ENCODE measurements around the gene INSIG1. TPM values are rescaled to one million over a fixed set of nuclear protein-coding genes. Genes with fewer than 3 reads are reported as not detected.

The INSIG1 gene
- polyA plus RNA-seq, 5 donors: 12.9 to 26.6 (median 20.0) TPM

GRCh38 chr7:155298834-155299534 lies 1.3 kb downstream of the INSIG1 start:
- DNase-seq: peak; percentile 81 to 87

DNA sequence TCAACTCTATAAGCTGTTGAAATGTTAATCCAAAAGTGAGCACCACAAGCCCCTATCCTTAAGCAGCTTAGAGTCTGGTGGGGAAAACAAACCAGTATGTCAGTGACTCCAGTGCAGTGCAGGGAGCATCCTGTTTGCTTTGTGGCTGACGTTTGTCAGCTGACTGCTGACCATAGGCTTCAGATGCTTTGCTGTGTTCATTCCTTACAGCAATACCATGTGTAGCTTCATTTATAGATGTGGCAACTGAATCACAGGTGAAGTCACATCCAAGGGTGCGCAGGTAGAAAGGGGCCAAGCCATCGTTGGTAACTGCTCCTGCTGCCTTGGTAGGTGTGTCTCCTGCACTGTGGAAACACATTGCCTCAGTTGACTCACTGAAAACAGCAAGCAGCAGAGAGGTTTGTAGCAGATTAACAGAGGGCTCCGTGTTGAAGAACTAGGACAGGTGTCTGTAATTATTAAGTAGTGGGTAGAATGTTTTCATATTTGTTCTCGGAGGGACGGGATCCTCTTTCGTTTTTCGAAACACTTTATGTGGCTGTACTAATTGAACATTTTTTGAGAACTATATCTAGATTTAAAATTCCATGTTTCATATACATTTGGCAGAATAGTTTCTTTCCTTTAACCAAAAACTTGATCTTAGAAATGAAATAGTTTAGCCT lies 2.0 kb downstream of the INSIG1 start:
- DNase-seq: no peak

DNA sequence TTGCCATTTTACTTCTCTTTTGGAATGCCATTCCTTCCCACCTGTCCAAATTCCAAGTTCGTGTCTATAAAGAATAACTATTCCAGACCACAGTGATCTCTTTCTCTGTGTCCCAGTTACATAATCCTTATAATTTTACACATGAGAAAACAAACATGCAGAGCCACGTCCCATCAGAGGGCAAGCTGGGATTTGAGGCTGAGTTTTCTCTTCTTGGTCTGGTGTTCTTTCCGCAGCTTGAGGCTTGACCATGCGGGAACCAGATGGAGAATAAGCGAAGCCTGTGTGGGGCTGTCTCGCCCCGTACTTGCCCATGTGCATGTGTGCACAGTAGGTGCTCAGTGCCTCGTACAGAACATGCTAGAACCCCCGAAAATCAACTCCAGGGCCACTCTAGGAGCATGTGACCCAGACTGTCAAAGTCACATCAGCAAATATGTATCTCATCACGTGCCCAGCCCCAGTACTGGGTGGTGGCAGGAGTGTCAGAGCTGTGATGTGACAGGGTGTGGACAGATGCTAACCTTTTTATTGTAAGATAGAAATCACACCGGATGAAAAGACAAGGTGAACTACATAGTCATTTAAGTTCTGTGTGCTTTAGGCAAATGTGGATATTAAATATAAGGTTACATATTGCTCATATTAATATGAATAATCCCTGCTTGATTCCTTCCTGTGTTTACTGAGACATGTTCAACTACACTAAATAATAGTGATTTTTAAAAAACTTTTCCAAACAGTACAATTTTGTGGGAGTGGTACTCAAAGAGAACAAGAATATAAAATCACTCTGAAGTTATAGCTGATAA lies 3.2 kb downstream of the INSIG1 start:
- no peak for DNase-seq

DNA sequence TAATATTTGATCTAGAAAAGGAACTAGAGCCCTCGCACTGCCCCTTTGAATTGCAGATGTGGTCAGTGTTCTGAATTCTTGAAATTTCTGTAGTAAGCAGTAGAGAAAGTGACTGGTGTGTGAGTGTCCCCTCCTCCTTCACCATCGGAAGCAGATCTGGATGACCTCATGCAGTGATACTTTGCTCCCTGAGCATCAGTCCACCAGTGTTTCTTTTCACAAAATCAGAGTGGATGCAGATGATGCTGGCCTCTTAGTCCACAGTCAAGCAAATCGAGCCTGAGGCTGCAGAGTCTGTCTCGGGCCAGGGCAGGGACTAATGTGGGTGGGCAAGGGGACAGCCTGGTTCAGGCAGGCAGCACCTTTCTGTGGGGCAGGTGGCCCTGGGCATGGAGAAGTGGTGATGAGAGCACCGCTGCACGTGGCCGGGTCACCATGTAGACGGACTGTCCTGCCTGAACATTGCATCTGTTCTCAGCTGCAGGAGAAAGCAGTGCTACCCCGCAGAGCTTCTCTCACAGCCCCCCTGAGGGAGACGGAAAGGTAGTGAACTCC lies 5.4 kb downstream of the INSIG1 start:
- DNase-seq: no peak

DNA sequence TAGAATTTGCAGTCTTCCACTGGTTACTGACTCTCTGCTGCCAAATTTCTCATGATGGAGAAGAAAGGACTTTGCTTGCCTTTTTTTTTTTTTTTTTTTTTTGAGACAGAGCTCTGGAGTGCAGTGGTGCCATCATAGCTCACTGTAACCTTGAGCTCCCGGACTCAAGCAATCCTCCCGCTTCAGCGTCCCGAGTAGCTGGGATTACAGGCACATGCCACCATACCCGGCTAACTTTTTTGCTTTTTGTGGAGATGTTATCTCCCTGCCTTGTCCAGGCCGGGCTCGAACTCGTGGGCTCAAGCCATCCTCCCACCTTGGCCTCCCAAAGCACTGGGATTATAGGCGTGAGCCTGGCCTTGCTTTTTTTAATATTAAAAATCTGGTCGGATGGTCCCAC lies 6.2 kb downstream of the INSIG1 start:
- no peak for DNase-seq

- DNase-seq: no peak
These were observed 7.7 kb downstream of the INSIG1 start for GRCh38 chr7:155305231-155305904.

DNA sequence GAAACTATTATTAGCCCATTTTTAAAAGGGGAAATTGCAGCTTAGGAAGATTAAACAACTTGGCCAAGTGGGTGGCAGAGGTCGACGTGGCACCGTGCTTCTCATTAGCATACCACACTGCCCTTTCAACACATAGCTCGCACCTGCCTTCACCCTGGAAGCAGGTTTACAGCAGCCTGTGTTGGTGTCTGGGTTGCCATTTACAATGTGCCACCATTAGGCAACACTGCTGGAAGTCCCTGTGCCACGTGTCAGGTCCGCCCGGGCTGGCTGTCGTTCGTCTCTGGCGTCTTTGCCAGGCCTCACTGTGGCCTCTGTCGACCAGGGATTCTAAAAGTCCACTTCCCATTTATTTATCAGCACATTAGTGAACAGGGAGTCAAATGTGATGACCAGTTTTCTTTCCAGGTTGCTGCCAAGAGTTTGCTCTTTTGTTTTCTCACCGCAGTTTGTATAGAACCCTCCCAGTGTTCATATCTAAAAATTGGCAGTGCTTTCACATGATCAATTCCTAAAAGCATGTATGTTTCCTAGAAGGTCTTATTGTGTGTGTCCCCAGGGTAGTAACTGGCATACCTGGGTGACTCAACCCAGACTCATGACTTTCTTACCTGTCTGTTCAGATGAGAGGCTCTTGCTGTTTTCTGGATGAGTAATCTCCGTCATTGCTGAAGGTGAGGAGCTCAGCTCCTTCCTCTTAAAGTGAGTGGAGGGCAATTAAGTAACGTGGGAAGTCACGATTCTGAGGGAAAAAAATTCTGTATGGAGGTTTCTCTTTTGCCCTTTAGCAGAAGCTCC lies 9.2 kb downstream of the INSIG1 start:
- no peak for DNase-seq

DNA sequence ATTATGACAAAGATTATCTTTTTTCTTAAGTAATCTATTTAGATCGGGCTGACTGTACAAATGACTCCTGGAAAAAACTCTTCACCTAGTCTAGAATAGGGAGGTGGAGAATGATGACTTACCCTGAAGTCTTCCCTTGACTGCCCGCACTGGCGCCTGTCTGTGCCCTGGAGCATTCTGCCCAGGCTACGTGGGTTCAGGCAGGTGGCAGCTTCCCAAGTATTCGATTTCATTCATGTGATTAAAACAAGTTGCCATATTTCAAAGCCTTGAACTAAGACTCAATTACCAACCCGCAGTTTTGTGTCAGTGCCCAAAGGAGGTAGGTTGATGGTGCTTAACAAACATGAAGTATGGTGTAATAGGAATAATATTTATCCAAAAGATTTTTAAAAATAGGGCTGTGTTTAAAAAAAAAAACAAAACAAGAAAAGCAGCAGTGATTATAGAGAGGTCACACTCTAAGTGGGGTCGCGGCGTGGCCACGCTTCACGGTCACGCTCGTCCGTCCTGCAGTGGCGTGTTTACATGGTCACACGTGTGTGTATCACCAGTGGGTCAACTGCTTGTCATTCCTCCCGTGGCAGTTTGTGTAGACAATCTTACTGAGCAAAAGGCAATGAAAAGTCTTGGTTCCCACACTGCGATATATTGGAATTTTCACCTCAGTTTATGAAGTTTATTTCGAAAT lies 10.8 kb downstream of the INSIG1 start:
- no peak for DNase-seq

GRCh38 chr7:155309021-155309338 lies 11.3 kb downstream of the INSIG1 start:
- no peak for DNase-seq

- no peak for DNase-seq
These were observed 12.9 kb downstream of the INSIG1 start for GRCh38 chr7:155310425-155311114.

- DNase-seq: no peak
These were observed 14.3 kb downstream of the INSIG1 start for GRCh38 chr7:155311826-155312537.

- DNase-seq: no peak
These were observed 15.0 kb downstream of the INSIG1 start for GRCh38 chr7:155312633-155313032.

DNA sequence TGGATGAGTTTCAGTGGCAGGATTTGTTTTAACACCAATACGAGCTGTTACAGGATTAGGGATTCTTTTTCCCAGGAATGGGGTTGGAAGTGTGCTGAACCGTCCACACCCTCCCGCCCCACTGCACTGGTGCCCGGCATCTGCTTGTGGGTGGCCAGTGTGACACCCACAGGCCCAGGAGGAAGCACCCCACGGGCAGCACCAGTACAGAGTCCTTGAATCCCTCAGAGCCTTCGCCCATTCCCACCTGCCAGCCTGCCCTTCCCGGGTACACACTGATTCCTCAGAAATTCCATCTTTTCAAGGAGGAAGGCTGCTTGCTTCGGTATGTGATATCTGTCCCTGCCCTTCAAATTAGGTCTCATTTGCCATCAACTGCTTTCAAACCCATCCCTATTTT lies 15.4 kb downstream of the INSIG1 start:
- DNase-seq: no peak

- DNase-seq: no peak
These were observed 18.3 kb downstream of the INSIG1 start for GRCh38 chr7:155315977-155316376.

GRCh38 chr7:155316427-155317113 lies 18.9 kb downstream of the INSIG1 start:
- DNase-seq: peak in 1 of 2 donors; percentile 10

DNA sequence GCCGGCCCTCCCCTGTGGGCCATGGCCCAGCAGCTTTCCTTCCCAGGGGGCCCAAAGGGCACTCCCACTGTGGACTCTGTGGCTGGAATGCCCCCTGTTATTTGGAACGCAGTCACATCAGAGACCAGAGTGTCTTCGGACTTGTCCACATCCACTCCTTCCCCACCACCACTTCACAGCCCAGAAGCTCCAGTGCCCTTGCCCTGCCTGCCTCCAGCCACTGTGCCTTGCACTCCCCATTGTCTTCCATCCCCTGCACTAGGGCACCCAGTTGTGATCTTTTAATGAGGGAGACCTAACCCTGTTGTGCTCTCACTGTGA lies 19.4 kb downstream of the INSIG1 start:
- DNase-seq: no peak

GRCh38 chr7:155318245-155318644 lies 20.6 kb downstream of the INSIG1 start:
- peak in 1 of 2 donors; percentile 5 for DNase-seq

- DNase-seq: no peak
These were observed 24.9 kb downstream of the INSIG1 start for GRCh38 chr7:155322530-155322929.
